ENCODE data around the gene NEK1. TPM values are rescaled to one million over a fixed set of nuclear protein-coding genes. Genes with fewer than 3 reads are reported as not detected.

Gene NEK1
- total RNA-seq, 4 donors from 2014 or later, result 66.9 to 100 (median 90.5) TPM

DNA sequence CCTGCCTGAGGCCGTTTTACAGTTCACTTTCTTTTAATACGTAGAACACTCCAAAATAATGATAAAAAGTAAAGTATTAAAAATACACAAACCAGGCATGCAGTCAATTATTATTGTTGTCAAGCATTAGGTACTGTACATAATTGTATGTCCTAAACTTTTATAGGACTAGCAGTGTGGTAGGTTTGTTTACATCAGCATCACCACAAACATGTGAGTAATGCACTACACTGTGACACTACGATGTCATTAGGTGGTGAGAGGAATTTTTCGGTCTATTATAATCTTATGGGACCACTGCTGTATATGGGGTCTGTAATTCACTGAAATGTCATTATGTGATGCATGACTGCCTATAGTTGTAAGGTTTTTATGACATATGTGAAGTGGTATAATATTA is 192.1 kb downstream of the NEK1 start:
- no peaks in the 10 kb centered on the region for H3K27me3 ChIP-seq
- H3K27ac ChIP-seq, result no peak overlapping the region
- no peaks in the 10 kb centered on the region for H3K9me3 ChIP-seq
- TF ChIP-seq, protein P1, sequence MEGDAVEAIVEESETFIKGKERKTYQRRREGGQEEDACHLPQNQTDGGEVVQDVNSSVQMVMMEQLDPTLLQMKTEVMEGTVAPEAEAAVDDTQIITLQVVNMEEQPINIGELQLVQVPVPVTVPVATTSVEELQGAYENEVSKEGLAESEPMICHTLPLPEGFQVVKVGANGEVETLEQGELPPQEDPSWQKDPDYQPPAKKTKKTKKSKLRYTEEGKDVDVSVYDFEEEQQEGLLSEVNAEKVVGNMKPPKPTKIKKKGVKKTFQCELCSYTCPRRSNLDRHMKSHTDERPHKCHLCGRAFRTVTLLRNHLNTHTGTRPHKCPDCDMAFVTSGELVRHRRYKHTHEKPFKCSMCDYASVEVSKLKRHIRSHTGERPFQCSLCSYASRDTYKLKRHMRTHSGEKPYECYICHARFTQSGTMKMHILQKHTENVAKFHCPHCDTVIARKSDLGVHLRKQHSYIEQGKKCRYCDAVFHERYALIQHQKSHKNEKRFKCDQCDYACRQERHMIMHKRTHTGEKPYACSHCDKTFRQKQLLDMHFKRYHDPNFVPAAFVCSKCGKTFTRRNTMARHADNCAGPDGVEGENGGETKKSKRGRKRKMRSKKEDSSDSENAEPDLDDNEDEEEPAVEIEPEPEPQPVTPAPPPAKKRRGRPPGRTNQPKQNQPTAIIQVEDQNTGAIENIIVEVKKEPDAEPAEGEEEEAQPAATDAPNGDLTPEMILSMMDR (IDR thresholded peaks at IDR 0.05), result no peak
- TF ChIP-seq EP300 (IDR thresholded peaks at IDR 0.05) (no peak), POLR2A (IDR thresholded peaks at IDR 0.05) (no peak)
- WGBS, 2 donors, result 95 to 98% methylated on average over 4 of the region's 4 CpGs
- peaks cover 0 to 62% (median 4%) of the 10 kb centered on the region in 3 donors for H3K36me3 ChIP-seq
- no peaks in the 10 kb centered on the region for H3K4me1 ChIP-seq
- H3K4me3 ChIP-seq, result no peak overlapping the region
- no peak for DNase-seq (ENCODE audit: low spot score in 2 of 2)

DNA sequence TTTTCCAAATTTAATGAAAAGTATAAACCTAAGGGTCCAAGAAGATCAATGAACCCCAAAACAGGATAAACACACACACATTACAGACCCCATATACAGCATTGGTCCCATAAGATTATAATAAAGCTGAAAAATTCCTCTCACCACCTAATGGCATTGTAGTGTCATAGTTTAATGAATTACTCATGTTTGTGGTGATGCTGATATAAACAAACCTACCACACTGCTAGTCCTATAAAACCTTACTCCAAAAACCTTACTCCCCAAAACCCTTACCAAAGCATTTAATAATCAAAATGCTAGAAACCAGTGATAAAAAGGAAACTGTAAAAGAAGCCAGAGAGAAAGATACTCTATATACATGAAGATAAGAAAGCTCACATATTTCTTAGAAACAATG is 193.5 kb downstream of the NEK1 start:
- TF ChIP-seq, protein P1 (IDR thresholded peaks at IDR 0.05), result no peak
- TF ChIP-seq EP300 (IDR thresholded peaks at IDR 0.05), result no peak
- no peak for TF ChIP-seq POLR2A (IDR thresholded peaks at IDR 0.05)
- H3K4me3 ChIP-seq, result no peak overlapping the region
- H3K27ac ChIP-seq, result no peak overlapping the region
- DNase-seq (ENCODE audit: low spot score in 2 of 2), result no peak
- no peaks in the 10 kb centered on the region for H3K9me3 ChIP-seq
- peaks cover 0 to 47% (median 0%) of the 10 kb centered on the region in 3 donors for H3K36me3 ChIP-seq
- H3K4me1 ChIP-seq, result no peaks in the 10 kb centered on the region
- no peaks in the 10 kb centered on the region for H3K27me3 ChIP-seq

DNA sequence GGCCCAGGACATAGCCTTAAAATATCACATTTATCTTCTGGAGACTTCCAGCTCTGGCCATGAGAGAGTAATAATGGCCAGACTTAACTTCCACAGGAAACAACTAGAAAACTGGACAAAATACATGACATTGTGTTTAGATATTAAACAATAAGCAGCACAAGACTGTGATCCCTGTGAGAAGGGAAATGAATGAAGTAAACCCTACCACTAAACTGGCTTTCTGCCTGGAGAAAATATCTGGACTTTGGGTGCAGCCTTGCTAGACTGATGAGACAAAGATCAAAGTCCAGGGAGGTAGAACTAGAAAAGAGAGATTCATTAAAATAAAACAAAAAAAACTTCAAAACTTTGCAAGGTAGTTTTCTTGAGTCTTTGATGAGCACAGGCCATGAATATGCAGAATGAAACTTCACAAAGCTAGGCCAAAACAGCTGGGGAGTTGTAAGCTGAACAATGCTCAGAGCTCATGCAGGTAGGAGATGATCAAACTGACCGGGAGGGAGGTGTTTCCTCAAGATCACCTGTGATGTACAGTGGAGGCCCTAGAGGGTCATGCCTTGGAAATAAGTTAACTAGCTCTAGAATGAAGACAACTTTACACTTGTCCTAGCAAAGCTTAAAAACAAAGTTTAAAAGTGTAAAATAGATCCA is 194.6 kb downstream of the NEK1 start:
- Histone ChIP-seq H3K4me3 (no peak overlapping the region), H3K27me3 (no peaks in the 10 kb centered on the region), H3K27ac (no peak overlapping the region), H3K36me3 (peaks cover 0 to 43% (median 0%) of the 10 kb centered on the region in 3 donors), H3K9me3 (no peaks in the 10 kb centered on the region), H3K4me1 (no peaks in the 10 kb centered on the region)
- TF ChIP-seq, protein P1 (IDR thresholded peaks at IDR 0.05), result no peak
- no peak for TF ChIP-seq POLR2A (IDR thresholded peaks at IDR 0.05)
- TF ChIP-seq EP300 (IDR thresholded peaks at IDR 0.05), result no peak
- 91 to 93% methylated on average over 1 of the region's 1 CpG for WGBS, 2 donors
- DNase-seq (ENCODE audit: low spot score in 2 of 2), result no peak

DNA sequence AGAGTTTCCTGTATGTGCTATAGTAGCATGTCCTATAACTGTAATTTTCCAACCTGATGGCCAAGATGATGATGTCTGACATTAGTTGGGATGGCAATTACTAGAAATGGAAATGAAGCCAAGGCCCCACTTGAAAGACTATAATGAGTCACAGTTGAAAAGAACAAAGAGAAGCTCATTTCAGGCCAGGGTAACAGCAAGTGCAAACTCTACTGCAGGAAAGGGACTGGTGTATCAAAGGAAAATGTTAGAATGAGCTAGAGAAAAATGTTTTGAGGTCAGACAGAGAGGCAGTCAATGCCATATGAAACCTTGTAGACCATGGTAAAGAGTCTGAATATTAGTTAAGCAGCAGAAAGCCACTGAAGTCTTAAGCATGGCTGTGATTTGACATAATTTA is 195.4 kb downstream of the NEK1 start:
- DNase-seq (ENCODE audit: low spot score in 2 of 2), result no peak
- H3K4me3 ChIP-seq, result no peak overlapping the region
- TF ChIP-seq POLR2A (IDR thresholded peaks at IDR 0.05) (no peak), EP300 (IDR thresholded peaks at IDR 0.05) (no peak)
- TF ChIP-seq, protein P1 (IDR thresholded peaks at IDR 0.05), result no peak
- no peaks in the 10 kb centered on the region for H3K4me1 ChIP-seq
- H3K27ac ChIP-seq, result no peak overlapping the region
- peaks cover 0 to 38% (median 0%) of the 10 kb centered on the region in 3 donors for H3K36me3 ChIP-seq
- no peaks in the 10 kb centered on the region for H3K9me3 ChIP-seq
- no peaks in the 10 kb centered on the region for H3K27me3 ChIP-seq

DNA sequence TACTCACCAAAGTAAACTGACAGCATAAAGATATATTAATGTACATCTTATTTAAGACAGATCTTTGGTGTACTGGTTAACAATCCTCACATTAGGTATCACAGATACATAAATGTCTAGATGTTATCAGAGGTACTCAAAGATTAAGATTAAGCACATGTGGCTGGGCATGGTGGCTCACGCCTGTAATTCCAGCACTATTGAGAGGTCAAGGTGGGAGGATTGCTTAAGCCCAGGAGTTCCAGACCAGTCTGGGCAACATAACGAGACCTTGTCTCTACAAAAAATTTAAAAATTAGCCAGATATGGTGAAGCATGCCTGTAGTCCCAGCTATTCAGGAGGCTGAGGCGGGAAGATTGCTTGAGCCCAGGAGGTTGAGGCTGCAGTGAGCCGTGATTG is 195.9 kb downstream of the NEK1 start:
- no peak for TF ChIP-seq POLR2A (IDR thresholded peaks at IDR 0.05)
- TF ChIP-seq, protein P1 (IDR thresholded peaks at IDR 0.05), result no peak
- TF ChIP-seq EP300 (IDR thresholded peaks at IDR 0.05), result no peak
- Histone ChIP-seq H3K4me1 (no peaks in the 10 kb centered on the region), H3K4me3 (no peak overlapping the region), H3K9me3 (no peaks in the 10 kb centered on the region), H3K27me3 (no peaks in the 10 kb centered on the region), H3K36me3 (peaks cover 0 to 32% (median 0%) of the 10 kb centered on the region in 3 donors), H3K27ac (no peak overlapping the region)
- WGBS, 2 donors, result 97% methylated on average over 4 of the region's 4 CpGs
- DNase-seq (ENCODE audit: low spot score in 2 of 2), result no peak
